Measurements from ENCODE around the gene B9D1.

The B9D1 gene

GRCh38 chr17:19313746-19314651 lies 48.5 kb downstream of the B9D1 start:
- H3K4me3 ChIP-seq (ENCODE audit: low read depth, low read length) = no peak overlapping the region
- TF ChIP-seq, protein P1, sequence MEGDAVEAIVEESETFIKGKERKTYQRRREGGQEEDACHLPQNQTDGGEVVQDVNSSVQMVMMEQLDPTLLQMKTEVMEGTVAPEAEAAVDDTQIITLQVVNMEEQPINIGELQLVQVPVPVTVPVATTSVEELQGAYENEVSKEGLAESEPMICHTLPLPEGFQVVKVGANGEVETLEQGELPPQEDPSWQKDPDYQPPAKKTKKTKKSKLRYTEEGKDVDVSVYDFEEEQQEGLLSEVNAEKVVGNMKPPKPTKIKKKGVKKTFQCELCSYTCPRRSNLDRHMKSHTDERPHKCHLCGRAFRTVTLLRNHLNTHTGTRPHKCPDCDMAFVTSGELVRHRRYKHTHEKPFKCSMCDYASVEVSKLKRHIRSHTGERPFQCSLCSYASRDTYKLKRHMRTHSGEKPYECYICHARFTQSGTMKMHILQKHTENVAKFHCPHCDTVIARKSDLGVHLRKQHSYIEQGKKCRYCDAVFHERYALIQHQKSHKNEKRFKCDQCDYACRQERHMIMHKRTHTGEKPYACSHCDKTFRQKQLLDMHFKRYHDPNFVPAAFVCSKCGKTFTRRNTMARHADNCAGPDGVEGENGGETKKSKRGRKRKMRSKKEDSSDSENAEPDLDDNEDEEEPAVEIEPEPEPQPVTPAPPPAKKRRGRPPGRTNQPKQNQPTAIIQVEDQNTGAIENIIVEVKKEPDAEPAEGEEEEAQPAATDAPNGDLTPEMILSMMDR (IDR thresholded peaks at IDR 0.05; ENCODE audit: control insufficient read depth, extremely low read depth, insufficient read depth) = no peak
- no peak for DNase-seq (ENCODE audit: low read depth)

GRCh38 chr17:19313066-19313745 lies 49.3 kb downstream of the B9D1 start:
- TF ChIP-seq, protein P1 (IDR thresholded peaks at IDR 0.05; ENCODE audit: control insufficient read depth, extremely low read depth, insufficient read depth) = no peak
- DNase-seq (ENCODE audit: low read depth) = no peak
- no peak overlapping the region for H3K4me3 ChIP-seq (ENCODE audit: low read depth, low read length)

GRCh38 chr17:19312406-19312805 lies 50.1 kb downstream of the B9D1 start:
- TF ChIP-seq, protein P1 (IDR thresholded peaks at IDR 0.05; ENCODE audit: control insufficient read depth, extremely low read depth, insufficient read depth) = no peak
- no peak for DNase-seq (ENCODE audit: low read depth)

DNA sequence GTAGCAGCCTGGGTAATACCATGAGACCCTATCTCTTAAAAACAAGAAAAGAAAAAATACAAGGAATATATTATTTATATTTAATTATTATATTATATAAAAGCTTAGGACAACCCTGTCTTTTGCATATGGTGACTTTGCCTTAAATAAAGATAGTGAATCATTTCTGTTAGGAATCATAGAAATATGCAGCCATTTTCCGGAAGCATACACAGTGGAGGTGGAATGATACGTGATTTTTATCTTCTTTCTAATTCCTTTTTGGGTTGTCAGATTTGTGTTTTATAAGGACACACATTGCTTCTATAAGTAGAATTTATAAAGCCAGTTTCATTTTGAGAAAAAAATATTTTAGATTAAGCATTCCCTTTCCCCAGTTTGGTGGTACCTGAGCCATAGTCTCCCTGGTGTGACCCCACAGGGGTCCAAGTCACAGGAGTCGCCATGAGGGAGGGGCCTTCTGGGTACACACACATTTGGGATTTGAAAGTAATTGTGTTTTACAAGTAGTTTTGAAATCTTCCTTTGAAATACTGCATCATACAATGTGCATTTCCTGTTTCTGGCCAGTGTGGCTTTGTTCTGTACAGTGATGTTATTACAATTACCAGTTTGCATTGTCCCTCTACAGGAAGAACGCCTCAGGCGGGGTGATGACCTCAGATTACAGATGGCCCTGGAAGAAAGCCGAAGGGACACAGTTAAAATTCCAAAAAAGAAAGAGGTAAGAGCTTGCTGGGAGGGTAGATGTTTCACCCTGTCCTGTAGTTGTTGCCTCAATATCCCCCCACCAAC lies 50.9 kb downstream of the B9D1 start:
- no peak for DNase-seq (ENCODE audit: low read depth)
- TF ChIP-seq, protein P1 (IDR thresholded peaks at IDR 0.05; ENCODE audit: control insufficient read depth, extremely low read depth, insufficient read depth) = no peak
- H3K4me3 ChIP-seq (ENCODE audit: low read depth, low read length) = no peak overlapping the region

More at GRCh38 chr17:19312406-19312805, 50.1 kb downstream of the B9D1 start:
- no peak overlapping the region for H3K4me3 ChIP-seq (ENCODE audit: low read depth, low read length)

GRCh38 chr17:19311016-19311415 lies 51.5 kb downstream of the B9D1 start:
- H3K4me3 ChIP-seq (ENCODE audit: low read depth, low read length) = no peak overlapping the region
- DNase-seq (ENCODE audit: low read depth) = no peak
- TF ChIP-seq, protein P1 (IDR thresholded peaks at IDR 0.05; ENCODE audit: control insufficient read depth, extremely low read depth, insufficient read depth) = no peak

DNA sequence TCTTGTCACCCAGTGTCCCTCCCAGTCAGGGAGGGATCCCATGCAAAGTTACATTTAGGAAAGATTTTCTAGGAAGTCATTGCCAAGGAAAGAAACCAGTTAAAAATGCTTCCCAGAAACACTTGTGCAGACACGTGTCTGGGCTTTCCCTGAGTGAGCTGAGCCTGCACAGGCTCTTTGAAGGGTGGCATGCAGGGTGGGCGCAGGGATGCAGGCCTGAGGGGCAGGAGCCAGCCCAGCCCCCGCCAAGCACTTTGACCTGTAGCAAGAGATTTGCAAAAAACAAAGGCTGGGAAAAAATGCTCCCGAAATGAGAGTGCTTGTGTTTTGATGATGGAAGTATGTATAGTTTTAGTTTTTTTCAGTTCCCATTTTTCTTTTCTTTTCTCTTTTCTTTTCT lies 52.4 kb downstream of the B9D1 start:
- TF ChIP-seq, protein P1 (IDR thresholded peaks at IDR 0.05; ENCODE audit: control insufficient read depth, extremely low read depth, insufficient read depth) = no peak
- DNase-seq (ENCODE audit: low read depth) = no peak

More for the DNA sequence above, 52.4 kb downstream of the B9D1 start:
- no peak overlapping the region for H3K4me3 ChIP-seq (ENCODE audit: low read depth, low read length)
